ENCODE data around the gene FUT9. TPM values are rescaled to one million over a fixed set of nuclear protein-coding genes. Genes with fewer than 3 reads are reported as not detected.

The FUT9 gene
- total RNA-seq, 1 experiment from 2014 or later, result not detected

- Histone ChIP-seq H3K4me3 (ENCODE audit: low read depth in 2 of 2, low read length in 2 of 2) (no peak overlapping the region), H3K4me1 (ENCODE audit: control insufficient read depth, insufficient read depth, low read length) (no peaks in the 10 kb centered on the region), H3K9me3 (ENCODE audit: control insufficient read depth, insufficient read depth, low read depth, low read length) (no peaks in the 10 kb centered on the region), H3K27me3 (ENCODE audit: control insufficient read depth, insufficient read depth, low read length) (no peaks in the 10 kb centered on the region), H3K36me3 (ENCODE audit: control insufficient read depth, insufficient read depth, low read length) (no peaks in the 10 kb centered on the region), H3K27ac (ENCODE audit: low read length) (no peak overlapping the region)
- ChIA-PET POLR2A (no interaction called here), CTCF (no interaction called here)
- in situ Hi-C loops (cut with HindIII; ENCODE audit: low pct_unique_long_range_greater_than_20kb, low sequenced_read_pairs), result no loop called here
- DNase-seq (ENCODE audit: low read depth, low spot score) (no peak), ATAC-seq (no peak)
- TF ChIP-seq POLR2AphosphoS5 (IDR thresholded peaks at IDR 0.05; ENCODE audit: low read depth, low read length) (no peak), SIN3A (IDR thresholded peaks at IDR 0.05; ENCODE audit: borderline replicate concordance, insufficient read depth, low read depth, low read length) (no peak), REST (IDR thresholded peaks at IDR 0.05; ENCODE audit: insufficient read depth in 1 of 2, low read depth in 2 of 2, low read length in 1 of 2) (no peak)
- intact Hi-C loops (cut with micrococcal nuclease; ENCODE audit: unreplicated experiment), result no loop called here
- no TSS peak for BruUV-seq (replicated peaks)
These were observed 179.5 kb downstream of the FUT9 start for GRCh38 chr6:96195272-96195671.

GRCh38 chr6:96196633-96197032 lies 180.9 kb downstream of the FUT9 start:
- Histone ChIP-seq H3K4me3 (ENCODE audit: low read depth in 2 of 2, low read length in 2 of 2) (no peak overlapping the region), H3K9me3 (ENCODE audit: control insufficient read depth, insufficient read depth, low read depth, low read length) (no peaks in the 10 kb centered on the region), H3K4me1 (ENCODE audit: control insufficient read depth, insufficient read depth, low read length) (no peaks in the 10 kb centered on the region), H3K27ac (ENCODE audit: low read length) (no peak overlapping the region), H3K36me3 (ENCODE audit: control insufficient read depth, insufficient read depth, low read length) (no peaks in the 10 kb centered on the region; the same call in 1 of the 2 replicates), H3K27me3 (ENCODE audit: control insufficient read depth, insufficient read depth, low read length) (no peaks in the 10 kb centered on the region)
- ATAC-seq (no peak), DNase-seq (ENCODE audit: low read depth, low spot score) (no peak)
- intact Hi-C loops (cut with micrococcal nuclease; ENCODE audit: unreplicated experiment), result no loop called here
- TF ChIP-seq POLR2AphosphoS5 (IDR thresholded peaks at IDR 0.05; ENCODE audit: low read depth, low read length) (no peak), REST (IDR thresholded peaks at IDR 0.05; ENCODE audit: insufficient read depth in 1 of 2, low read depth in 2 of 2, low read length in 1 of 2) (no peak), SIN3A (IDR thresholded peaks at IDR 0.05; ENCODE audit: borderline replicate concordance, insufficient read depth, low read depth, low read length) (no peak), TCF7L2 (IDR thresholded peaks at IDR 0.05; ENCODE audit: low read depth, low read length) (no peak), CTCF (IDR thresholded peaks at IDR 0.05) (no peak)
- POLR2A ChIA-PET, result no interaction called here
- CTCF ChIA-PET, result no interaction called here
- in situ Hi-C loops (cut with HindIII; ENCODE audit: low pct_unique_long_range_greater_than_20kb, low sequenced_read_pairs), result no loop called here
- BruUV-seq (replicated peaks), result no TSS peak

Measured in Panc1 (cell line).